ENCODE data around the gene SLC11A2. TPM values are rescaled to one million over a fixed set of nuclear protein-coding genes. Genes with fewer than 3 reads are reported as not detected.

SLC11A2 gene
- total and polyA plus RNA-seq, 2 experiments from 2014 or later, result 19.4 to 48.9 TPM

DNA sequence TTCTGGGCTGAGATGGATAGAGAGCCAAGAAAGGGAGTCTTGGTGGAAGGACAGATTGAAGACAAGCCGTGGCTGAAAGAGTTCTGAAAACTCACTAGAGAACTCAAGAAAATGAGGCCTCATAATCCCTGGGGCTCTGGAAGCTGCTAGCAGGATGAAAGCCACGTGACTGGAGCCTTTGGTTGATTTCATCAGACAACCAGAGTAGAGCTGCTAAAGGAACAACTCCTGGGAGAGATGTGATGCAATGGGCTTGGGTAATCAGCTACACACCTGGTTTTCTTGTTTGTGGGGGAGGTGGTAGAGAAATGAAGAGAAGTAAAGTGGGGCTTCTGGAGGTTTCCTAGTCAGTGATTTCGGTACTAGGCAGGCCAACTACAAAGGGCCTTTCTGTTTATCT is 43.8 kb upstream of the SLC11A2 start:
- TF ChIP-seq CREB1 (CRISPR knock-in tag; IDR thresholded peaks at IDR 0.05; ENCODE audit: low read depth) (no peak), STAT1 (IDR thresholded peaks at IDR 0.05; ENCODE audit: unreplicated experiment) (no peak), REST (IDR thresholded peaks at IDR 0.05; ENCODE audit: unreplicated experiment) (no peak), CTCF (conservative IDR thresholded peaks at IDR 0.05; ENCODE audit: low read depth in 2 of 2) (no peak)
- 0 out of 2 replicates have a peak overlapping the region, but pooled peaks have one; percentile 43 for H3K27ac ChIP-seq (ENCODE audit: low read depth)
- H3K36me3 ChIP-seq (ENCODE audit: insufficient read depth), result peaks cover 48% of the 10 kb centered on the region
- Mint-ChIP-seq H3K9me3 (no peaks in the 10 kb centered on the region), H3K27ac (peak overlapping the region; percentile 49), H3K27me3 (ENCODE audit: insufficient read depth, low read depth, poor library complexity) (peaks cover 5% of the 10 kb centered on the region), H3K4me1 (no peaks in the 10 kb centered on the region), H3K4me3 (no peak overlapping the region), H3K36me3 (ENCODE audit: low read depth) (peaks cover 68% of the 10 kb centered on the region)
- H3F3A ChIP-seq (replicated peaks; ENCODE audit: low read depth), result peaks cover 3% of the 10 kb centered on the region; the same call in 1 of the 2 replicates
- H3K4me1 ChIP-seq (ENCODE audit: insufficient read depth), result no peaks in the 10 kb centered on the region
- DNase-seq (ENCODE audit: low spot score) (no peak), ATAC-seq (no peak)
- H3K9me2 ChIP-seq (ENCODE audit: insufficient read depth), result no peaks in the 10 kb centered on the region
- no peak overlapping the region for H3K4me3 ChIP-seq
- no peak overlapping the region for H2AFZ ChIP-seq
- no peaks in the 10 kb centered on the region; the same call in 1 of the 2 replicates for H3K79me2 ChIP-seq (replicated peaks; ENCODE audit: insufficient read depth)
- H3K27me3 ChIP-seq (ENCODE audit: insufficient read depth), result no peaks in the 10 kb centered on the region
- no peak overlapping the region for H3K4me2 ChIP-seq
- H4K20me1 ChIP-seq (replicated peaks; ENCODE audit: insufficient read depth), result no peaks in the 10 kb centered on the region; the same call in 1 of the 2 replicates

DNA sequence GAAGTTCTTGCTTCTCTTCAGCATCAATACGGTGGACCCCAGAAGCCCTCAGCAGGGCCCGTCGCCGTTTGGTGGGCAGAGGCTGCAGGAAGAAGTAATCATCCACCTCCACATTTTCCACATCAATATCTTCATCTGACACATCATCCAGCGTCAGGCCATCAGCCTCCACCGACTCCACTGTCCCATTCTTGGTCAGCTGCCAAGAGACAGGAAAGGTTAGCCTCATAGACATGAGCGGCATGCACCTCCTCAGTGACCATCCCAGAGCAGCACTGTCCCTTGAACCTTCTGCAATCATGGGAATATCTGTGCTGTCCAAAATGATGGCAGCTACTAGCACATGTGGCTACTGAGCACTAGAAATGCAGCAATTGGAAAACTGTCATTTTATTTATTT is 41.6 kb upstream of the SLC11A2 start:
- H2AFZ ChIP-seq, result no peak overlapping the region
- no peak for ATAC-seq
- Mint-ChIP-seq H3K36me3 (ENCODE audit: low read depth) (peaks cover 74% of the 10 kb centered on the region), H3K9me3 (no peaks in the 10 kb centered on the region), H3K27ac (no peak overlapping the region; the same call in 1 of the 2 replicates), H3K4me1 (no peaks in the 10 kb centered on the region), H3K27me3 (ENCODE audit: insufficient read depth, low read depth, poor library complexity) (peaks cover 6% of the 10 kb centered on the region), H3K4me3 (no peak overlapping the region)
- H3K9me2 ChIP-seq (ENCODE audit: insufficient read depth), result no peaks in the 10 kb centered on the region
- no peaks in the 10 kb centered on the region for H3K27me3 ChIP-seq (ENCODE audit: insufficient read depth)
- H3K4me3 ChIP-seq, result no peak overlapping the region
- peaks cover 3% of the 10 kb centered on the region; the same call in 1 of the 2 replicates for H4K20me1 ChIP-seq (replicated peaks; ENCODE audit: insufficient read depth)
- DNase-seq (ENCODE audit: low spot score), result no peak
- no peaks in the 10 kb centered on the region for H3K4me1 ChIP-seq (ENCODE audit: insufficient read depth)
- no peak overlapping the region for H3K4me2 ChIP-seq
- peaks cover 55% of the 10 kb centered on the region for H3K36me3 ChIP-seq (ENCODE audit: insufficient read depth)
- no peaks in the 10 kb centered on the region for H3K79me2 ChIP-seq (replicated peaks; ENCODE audit: insufficient read depth)
- no peak overlapping the region for H3K27ac ChIP-seq (ENCODE audit: low read depth)
- H3F3A ChIP-seq (replicated peaks; ENCODE audit: low read depth), result peaks cover 3% of the 10 kb centered on the region; the same call in 1 of the 2 replicates
- TF ChIP-seq, protein P1, sequence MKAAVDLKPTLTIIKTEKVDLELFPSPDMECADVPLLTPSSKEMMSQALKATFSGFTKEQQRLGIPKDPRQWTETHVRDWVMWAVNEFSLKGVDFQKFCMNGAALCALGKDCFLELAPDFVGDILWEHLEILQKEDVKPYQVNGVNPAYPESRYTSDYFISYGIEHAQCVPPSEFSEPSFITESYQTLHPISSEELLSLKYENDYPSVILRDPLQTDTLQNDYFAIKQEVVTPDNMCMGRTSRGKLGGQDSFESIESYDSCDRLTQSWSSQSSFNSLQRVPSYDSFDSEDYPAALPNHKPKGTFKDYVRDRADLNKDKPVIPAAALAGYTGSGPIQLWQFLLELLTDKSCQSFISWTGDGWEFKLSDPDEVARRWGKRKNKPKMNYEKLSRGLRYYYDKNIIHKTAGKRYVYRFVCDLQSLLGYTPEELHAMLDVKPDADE (IDR thresholded peaks at IDR 0.05), result no peak
- TF ChIP-seq CREB1 (CRISPR knock-in tag; IDR thresholded peaks at IDR 0.05; ENCODE audit: low read depth), result no peak
- no peak for TF ChIP-seq ZNF114 (CRISPR knock-in tag; IDR thresholded peaks at IDR 0.05)
- no peak for TF ChIP-seq ZNF331 (CRISPR knock-in tag; IDR thresholded peaks at IDR 0.05; ENCODE audit: low read depth)
- no peak for TF ChIP-seq CTCF (conservative IDR thresholded peaks at IDR 0.05; ENCODE audit: low read depth in 2 of 2)
- no peak for TF ChIP-seq STAT1 (IDR thresholded peaks at IDR 0.05; ENCODE audit: unreplicated experiment)

Data from GM23338 (cell line).